Activated B cell treated with CpG ODN at 0.5 μM for 24 hours (primary cell): ENCODE results near the gene KLF1. TPM values are rescaled to one million over a fixed set of nuclear protein-coding genes. Genes with fewer than 3 reads are reported as not detected.
"Not testable (repeated sequence)": the region's sequence is repeated elsewhere in the genome, so short reads cannot be mapped to it uniquely, and the experiment has no call there.

Source experiments
- ATAC-seq: fragments of 200-7000 bp; cut with Tn5 transposase; one replicate; pipeline ENCODE4 v1.10.0; 2021; ENCODE audit warnings: low read depth, mild to moderate bottlenecking, moderate library complexity
- CTCF ChIA-PET: fragments of 350-600 bp; sonication (Branson Sonifier 250); formaldehyde crosslinking; loops from one replicate; lab custom pipeline; 2021; ENCODE audit warnings: antibody characterized with exemption; lab: Charles Lee
- POLR2A ChIA-PET: fragments of 350-600 bp; sonication (Branson Sonifier 250); formaldehyde crosslinking; loops from one replicate; lab custom pipeline; 2021; ENCODE audit warnings: antibody characterized with exemption; lab: Charles Lee
- DNase-seq: peaks from one replicate; pipeline ENCODE4 v3.0.0; 2022
- H3K27ac Mint-ChIP-seq: one replicate; pipeline ENCODE4 v1.8.0; 2020; ENCODE audit warnings: mixed read lengths
- H3K27me3 Mint-ChIP-seq: one replicate; pipeline ENCODE4 v1.8.0; 2021; ENCODE audit warnings: mixed read lengths
- H3K36me3 Mint-ChIP-seq: one replicate; pipeline ENCODE4 v1.8.0; 2021; ENCODE audit warnings: low read depth, mixed read lengths
- H3K4me1 Mint-ChIP-seq: one replicate; pipeline ENCODE4 v1.8.0; 2021; ENCODE audit warnings: mixed read lengths
- H3K4me3 Mint-ChIP-seq: one replicate; pipeline ENCODE4 v1.8.0; 2020; ENCODE audit warnings: mild to moderate bottlenecking, mixed read lengths
- H3K9me3 Mint-ChIP-seq: one replicate; pipeline ENCODE4 v1.8.0; 2020; ENCODE audit warnings: mixed read lengths
- CTCF ChIP-seq: fragments of 200-600 bp; IDR thresholded peaks from one replicate; pipeline ENCODE4 v1.8.0; 2022; ENCODE audit warnings: antibody characterized with exemption, mild to moderate bottlenecking
- intact Hi-C: fragments of 100-400 bp; cut with micrococcal nuclease; formaldehyde crosslinking; loops from one replicate; pipeline ENCODE4 v1.15.1; 2024
- total RNA-seq: library from RNA; stranded (reverse); gene quantifications from 2 replicates; pipeline ENCODE4 v1.2.3, GENCODE V29; 2022

KLF1 gene
- total RNA-seq, 1 donor from 2014 or later, result not detected

DNA sequence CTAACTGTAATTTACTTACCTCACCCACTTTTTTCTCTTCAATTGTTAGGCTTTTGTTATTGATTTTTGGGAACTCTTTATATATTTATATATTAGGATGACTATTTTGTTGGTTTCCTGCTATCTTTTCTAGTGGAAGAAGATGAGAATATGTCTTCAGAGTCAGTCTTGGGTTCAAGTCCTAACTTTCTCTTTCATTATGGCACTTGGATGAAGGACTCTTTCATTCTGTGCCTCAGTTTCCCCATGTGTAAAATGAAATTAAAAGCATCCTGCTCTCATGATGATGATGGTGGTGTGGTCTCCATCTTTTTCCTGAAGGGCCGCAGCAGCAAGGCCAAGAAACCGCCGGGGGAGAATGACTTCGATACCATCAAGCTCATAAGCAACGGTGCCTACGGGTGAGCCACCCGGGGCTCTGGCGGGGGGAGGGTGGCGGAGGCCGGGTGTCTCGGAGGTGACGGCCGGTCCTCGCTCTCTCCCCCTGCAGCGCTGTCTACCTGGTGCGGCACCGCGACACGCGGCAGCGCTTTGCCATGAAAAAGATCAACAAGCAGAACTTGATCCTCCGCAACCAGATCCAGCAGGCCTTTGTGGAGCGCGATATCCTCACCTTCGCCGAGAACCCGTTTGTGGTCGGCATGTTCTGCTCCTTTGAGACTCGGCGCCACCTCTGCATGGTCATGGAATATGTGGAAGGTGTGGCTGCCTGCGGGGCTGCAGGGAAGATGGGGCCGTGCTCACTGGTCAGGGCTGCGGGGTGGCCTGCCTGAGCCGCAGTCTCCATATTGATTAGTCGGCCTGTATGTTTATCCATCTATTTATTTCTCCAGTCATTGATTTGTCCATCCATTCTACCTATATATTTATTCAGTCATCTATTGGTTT lies 28.7 kb downstream of the KLF1 start:
- H3K4me3 Mint-ChIP-seq, result no peak overlapping the region
- no peaks in the 10 kb centered on the region for H3K4me1 Mint-ChIP-seq
- no peak for TF ChIP-seq CTCF
- H3K27me3 Mint-ChIP-seq, result peaks cover 2% of the 10 kb centered on the region
- peaks cover 10% of the 10 kb centered on the region for H3K9me3 Mint-ChIP-seq
- ChIA-PET CTCF (no interaction called here), POLR2A (interaction anchor here (0.6 kb wide), 1 partner anchor 515 kb away, joined by 5 read pairs; no protein-coding TSS in a partner anchor)
- no peaks in the 10 kb centered on the region for H3K36me3 Mint-ChIP-seq
- ATAC-seq (no peak), DNase-seq (no peak)
- H3K27ac Mint-ChIP-seq, result no peak overlapping the region
- intact Hi-C loops, result no loop called here

- no peak for ATAC-seq
These were observed 30.3 kb downstream of the KLF1 start for GRCh38 chr19:12856653-12857052.

GRCh38 chr19:12847159-12848139 lies 39.6 kb downstream of the KLF1 start:
- H3K36me3 Mint-ChIP-seq, result no peaks in the 10 kb centered on the region
- H3K9me3 Mint-ChIP-seq, result no peaks in the 10 kb centered on the region
- ATAC-seq (peak; percentile 99), DNase-seq (peak; percentile 92)
- H3K27me3 Mint-ChIP-seq, result peaks cover 20% of the 10 kb centered on the region
- H3K4me1 Mint-ChIP-seq, result peaks cover 7% of the 10 kb centered on the region
- TF ChIP-seq CTCF, result peak; percentile 86
- POLR2A ChIA-PET, result interaction anchor here (0.5 to 1.2 kb wide), 2 partner anchors 50 to 82 kb away, joined by 7 to 13 read pairs; no protein-coding TSS in a partner anchor
- intact Hi-C loops, result loop anchor here (1.0 to 5.0 kb wide), 6 partner anchors 51 to 285 kb away; no protein-coding TSS in a partner anchor
- CTCF ChIA-PET, result interaction anchor here (0.7 to 7.5 kb wide), 20 partner anchors 10 to 233 kb away, joined by 3 to 149 read pairs (median 6); partner anchors contain the start of genes DNASE2 and RNASEH2A
- H3K4me3 Mint-ChIP-seq, result no peak overlapping the region
- H3K27ac Mint-ChIP-seq, result no peak overlapping the region

More at GRCh38 chr19:12856653-12857052, 30.3 kb downstream of the KLF1 start:
- TF ChIP-seq CTCF, result no peak
- Mint-ChIP-seq H3K4me1 (no peaks in the 10 kb centered on the region), H3K9me3 (peaks cover 10% of the 10 kb centered on the region), H3K4me3 (no peak overlapping the region), H3K27me3 (peaks cover 2% of the 10 kb centered on the region), H3K36me3 (no peaks in the 10 kb centered on the region), H3K27ac (no peak overlapping the region)
- intact Hi-C loops, result no loop called here
- ChIA-PET POLR2A (no interaction called here), CTCF (no interaction called here)
- DNase-seq, result no peak

GRCh38 chr19:12846613-12847012 lies 40.4 kb downstream of the KLF1 start:
- H3K36me3 Mint-ChIP-seq, H3K27ac Mint-ChIP-seq, ATAC-seq, DNase-seq, H3K9me3 Mint-ChIP-seq, H3K4me3 Mint-ChIP-seq: not testable (repeated sequence)
- intact Hi-C loops, result loop anchor here (1.0 to 5.0 kb wide), 6 partner anchors 50 to 284 kb away; no protein-coding TSS in a partner anchor
- POLR2A ChIA-PET, result interaction anchor here (1.2 kb wide), 1 partner anchor 81 kb away, joined by 13 read pairs; no protein-coding TSS in a partner anchor
- peaks cover 10% of the 10 kb centered on the region for H3K4me1 Mint-ChIP-seq
- CTCF ChIA-PET, result interaction anchor here (0.8 to 7.5 kb wide), 10 partner anchors 10 to 170 kb away, joined by 3 to 149 read pairs (median 7); partner anchors contain the start of gene RNASEH2A
- H3K27me3 Mint-ChIP-seq, result peaks cover 25% of the 10 kb centered on the region
